KMS-11 (cell line): ENCODE data around the gene PRCD.

Experiments
- H2AFZ ChIP-seq: fragments of 200-600 bp; sonication (generic); 2 replicates; pipeline ENCODE4 v1.6.1; 2016; ENCODE audit warnings: antibody characterized with exemption, mixed run types, low read depth
- H3K27ac ChIP-seq: fragments of 200-600 bp; sonication (generic); 2 replicates; pipeline ENCODE4 v1.6.1; 2016; ENCODE audit warnings: mild to moderate bottlenecking, mixed run types
- H3K27me3 ChIP-seq: fragments of 200-600 bp; sonication (generic); 2 replicates; pipeline ENCODE4 v1.6.1; 2017; ENCODE audit warnings: mild to moderate bottlenecking, low read depth, mixed run types, moderate library complexity; ENCODE audit not compliant: insufficient read depth
- H3K36me3 ChIP-seq: fragments of 200-600 bp; sonication (generic); 2 replicates; pipeline ENCODE4 v1.6.1; 2017; ENCODE audit warnings: mild to moderate bottlenecking, mixed run types; ENCODE audit not compliant: insufficient read depth
- H3K4me1 ChIP-seq: fragments of 200-600 bp; sonication (generic); 2 replicates; pipeline ENCODE4 v1.6.1; 2016; ENCODE audit warnings: mild to moderate bottlenecking, low read depth, mixed run types; ENCODE audit not compliant: poor library complexity, severe bottlenecking
- H3K4me2 ChIP-seq: fragments of 200-600 bp; sonication (generic); 2 replicates; pipeline ENCODE4 v1.7.0; 2016; ENCODE audit warnings: mild to moderate bottlenecking, mixed run types
- H3K4me3 ChIP-seq: fragments of 200-600 bp; sonication (generic); IDR thresholded peaks from 2 replicates; pipeline ENCODE4 v1.6.1; 2017; ENCODE audit warnings: low read depth, low read length, mixed read lengths; ENCODE audit not compliant: insufficient read depth
- H3K79me2 ChIP-seq: fragments of 200-600 bp; sonication (generic); 2 replicates; pipeline ENCODE4 v1.6.1; 2016; ENCODE audit warnings: low read depth, mixed run types; ENCODE audit not compliant: insufficient read depth
- H3K9ac ChIP-seq: fragments of 200-600 bp; sonication (generic); 2 replicates; pipeline ENCODE4 v1.6.1; 2016; ENCODE audit warnings: mild to moderate bottlenecking, mixed run types
- H4K20me1 ChIP-seq: fragments of 200-600 bp; sonication (generic); 2 replicates; pipeline ENCODE4 v1.6.1; 2016; ENCODE audit warnings: mild to moderate bottlenecking, mixed run types; ENCODE audit not compliant: insufficient read depth
- CTCF ChIP-seq: fragments of 200-600 bp; sonication (generic); conservative IDR thresholded peaks from 2 replicates; pipeline ENCODE4 v1.6.1; 2017; ENCODE audit warnings: low read depth, mild to moderate bottlenecking, antibody characterized with exemption, low read length, moderate library complexity, mixed read lengths

PRCD gene

GRCh38 chr17:76566988-76567431, 27.2 kb downstream of the PRCD start:
- TF ChIP-seq CTCF: no peak
- Histone ChIP-seq H3K9ac (no peak overlapping the region), H3K27me3 (no peaks in the 10 kb centered on the region), H3K27ac (peak overlapping the region; percentile 44; the same call in 1 of the 2 replicates), H3K79me2 (peaks cover 11% of the 10 kb centered on the region; the same call in 1 of the 2 replicates), H2AFZ (no peak overlapping the region), H3K4me1 (peaks cover 34% of the 10 kb centered on the region), H3K36me3 (peaks cover 6% of the 10 kb centered on the region; the same call in 1 of the 2 replicates), H3K4me3 (no peak overlapping the region), H4K20me1 (peaks cover 7% of the 10 kb centered on the region), H3K4me2 (peak overlapping the region; percentile 21; the same call in 1 of the 2 replicates)

- no peaks in the 10 kb centered on the region for H3K27me3 ChIP-seq
- H3K4me2 ChIP-seq: no peak overlapping the region; the same call in 1 of the 2 replicates
- H3K27ac ChIP-seq: peak overlapping the region; percentile 44; the same call in 1 of the 2 replicates
- H4K20me1 ChIP-seq: 0 out of 2 replicates have a peak, but pooled peaks cover 6% of the 10 kb centered on the region
- H3K9ac ChIP-seq: no peak overlapping the region
- H3K79me2 ChIP-seq: peaks cover 5% of the 10 kb centered on the region; the same call in 1 of the 2 replicates
- peaks cover 29% of the 10 kb centered on the region for H3K4me1 ChIP-seq
- H3K4me3 ChIP-seq: no peak overlapping the region
- H2AFZ ChIP-seq: no peak overlapping the region
- H3K36me3 ChIP-seq: peaks cover 5% of the 10 kb centered on the region; the same call in 1 of the 2 replicates
- 0 out of 2 replicates have a peak, but pooled peaks have one; percentile 16 for TF ChIP-seq CTCF
Measured at GRCh38 chr17:76567634-76568432, 28.0 kb downstream of the PRCD start.

- H2AFZ ChIP-seq: no peak overlapping the region
- peaks cover 26% of the 10 kb centered on the region for H3K4me1 ChIP-seq
- no peak for TF ChIP-seq CTCF
- no peak overlapping the region for H3K4me3 ChIP-seq
- H3K36me3 ChIP-seq: peaks cover 5% of the 10 kb centered on the region; the same call in 1 of the 2 replicates
- no peak overlapping the region for H3K9ac ChIP-seq
- H3K27ac ChIP-seq: no peak overlapping the region
- H3K79me2 ChIP-seq: no peaks in the 10 kb centered on the region
- no peaks in the 10 kb centered on the region for H3K27me3 ChIP-seq
- 0 out of 2 replicates have a peak, but pooled peaks cover 6% of the 10 kb centered on the region for H4K20me1 ChIP-seq
- H3K4me2 ChIP-seq: no peak overlapping the region
Measured at GRCh38 chr17:76568811-76569221, 29.0 kb downstream of the PRCD start.

GRCh38 chr17:76569607-76570279, 29.9 kb downstream of the PRCD start:
- no peaks in the 10 kb centered on the region for H3K79me2 ChIP-seq
- no peak for TF ChIP-seq CTCF
- no peaks in the 10 kb centered on the region for H3K27me3 ChIP-seq
- H2AFZ ChIP-seq: no peak overlapping the region
- no peak overlapping the region for H3K4me2 ChIP-seq
- peaks cover 24% of the 10 kb centered on the region for H3K4me1 ChIP-seq
- H4K20me1 ChIP-seq: 0 out of 2 replicates have a peak, but pooled peaks cover 6% of the 10 kb centered on the region
- H3K27ac ChIP-seq: no peak overlapping the region
- no peak overlapping the region for H3K9ac ChIP-seq
- no peak overlapping the region for H3K4me3 ChIP-seq
- H3K36me3 ChIP-seq: peaks cover under 1% of the 10 kb centered on the region; the same call in 1 of the 2 replicates
